ENCODE data around the gene SMOC1. TPM values are rescaled to one million over a fixed set of nuclear protein-coding genes. Genes with fewer than 3 reads are reported as not detected.

Gene SMOC1
- total RNA-seq, 1 donor from 2014 or later: 22.6 TPM

Other genes starting within 250 kb of the SMOC1 start
- gene SRSF5, start 112.3 kb upstream of the SMOC1 start, total RNA-seq: 135 TPM
- gene SLC10A1, start 82.2 kb upstream of the SMOC1 start, total RNA-seq: not detected

Data from temporal lobe (tissue), 1 donor.